NB4 (cell line): ENCODE data around the gene BCL2L1.

Experiments
- MYC ChIP-seq: IDR thresholded peaks from 2 replicates; pipeline ENCODE4 v1.6.1; 2011; ENCODE audit warnings: low read depth, low read length
- POLR2A ChIP-seq: IDR thresholded peaks from 2 replicates; pipeline ENCODE4 v1.6.1; 2011; ENCODE audit warnings: mild to moderate bottlenecking; ENCODE audit not compliant: insufficient read length; ENCODE audit errors: extremely low read depth
- TF ChIP-seq, protein P1 (sequence below): IDR thresholded peaks from one replicate; pipeline ENCODE4 v1.5.1; 2012; ENCODE audit warnings: low read depth, low read length
- TF ChIP-seq, protein P2 (sequence below): IDR thresholded peaks from 2 replicates; pipeline ENCODE4 v1.6.1; 2011; ENCODE audit warnings: low read depth, low read length

DNA sequence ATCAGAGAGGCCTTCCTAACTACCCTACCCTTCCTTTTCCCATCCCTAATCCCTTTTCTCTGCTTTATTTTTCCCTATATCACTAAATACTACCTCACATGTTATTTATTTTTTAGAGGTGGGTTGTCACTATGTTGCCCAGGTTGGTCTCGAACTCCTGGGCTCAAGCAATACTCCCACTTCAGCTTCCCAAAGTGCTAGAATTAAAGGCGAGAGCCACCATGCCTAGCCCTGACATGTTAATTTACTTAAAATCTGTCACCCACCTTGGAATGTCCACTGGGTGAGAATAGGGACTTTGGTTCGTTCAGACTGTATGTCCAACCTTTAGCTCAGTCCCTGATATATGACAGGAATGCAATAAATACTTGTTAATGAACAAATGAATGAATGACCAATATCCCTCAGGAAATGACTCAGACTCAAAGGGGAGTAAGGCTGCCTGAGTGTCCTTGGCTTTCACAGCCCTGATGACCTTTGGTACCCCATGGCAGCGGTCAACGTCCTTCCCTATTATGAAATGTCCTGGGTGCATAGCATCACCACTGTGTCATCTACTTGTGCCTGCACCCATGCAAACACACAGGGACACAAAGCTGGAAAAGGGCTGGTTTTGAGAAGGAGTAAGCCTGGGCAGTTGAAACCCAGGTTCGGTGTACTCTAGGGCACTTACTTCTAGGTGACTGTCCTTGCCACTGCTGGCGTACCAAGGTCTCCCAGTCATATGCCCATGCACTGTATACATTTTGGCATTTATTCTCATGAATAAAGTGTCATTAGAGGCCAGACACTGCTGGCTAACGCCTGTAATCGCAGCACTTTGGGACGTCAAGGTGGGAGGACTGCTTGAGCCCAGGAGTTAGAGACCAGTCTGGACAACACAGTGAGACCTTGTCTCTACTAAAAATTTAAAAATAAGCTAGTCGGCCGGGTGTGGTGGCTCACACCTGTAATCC, 26.5 kb downstream of the BCL2L1 start:
- TF ChIP-seq, protein P1, sequence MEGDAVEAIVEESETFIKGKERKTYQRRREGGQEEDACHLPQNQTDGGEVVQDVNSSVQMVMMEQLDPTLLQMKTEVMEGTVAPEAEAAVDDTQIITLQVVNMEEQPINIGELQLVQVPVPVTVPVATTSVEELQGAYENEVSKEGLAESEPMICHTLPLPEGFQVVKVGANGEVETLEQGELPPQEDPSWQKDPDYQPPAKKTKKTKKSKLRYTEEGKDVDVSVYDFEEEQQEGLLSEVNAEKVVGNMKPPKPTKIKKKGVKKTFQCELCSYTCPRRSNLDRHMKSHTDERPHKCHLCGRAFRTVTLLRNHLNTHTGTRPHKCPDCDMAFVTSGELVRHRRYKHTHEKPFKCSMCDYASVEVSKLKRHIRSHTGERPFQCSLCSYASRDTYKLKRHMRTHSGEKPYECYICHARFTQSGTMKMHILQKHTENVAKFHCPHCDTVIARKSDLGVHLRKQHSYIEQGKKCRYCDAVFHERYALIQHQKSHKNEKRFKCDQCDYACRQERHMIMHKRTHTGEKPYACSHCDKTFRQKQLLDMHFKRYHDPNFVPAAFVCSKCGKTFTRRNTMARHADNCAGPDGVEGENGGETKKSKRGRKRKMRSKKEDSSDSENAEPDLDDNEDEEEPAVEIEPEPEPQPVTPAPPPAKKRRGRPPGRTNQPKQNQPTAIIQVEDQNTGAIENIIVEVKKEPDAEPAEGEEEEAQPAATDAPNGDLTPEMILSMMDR = no peak
- no peak for TF ChIP-seq POLR2A
- TF ChIP-seq, protein P2, sequence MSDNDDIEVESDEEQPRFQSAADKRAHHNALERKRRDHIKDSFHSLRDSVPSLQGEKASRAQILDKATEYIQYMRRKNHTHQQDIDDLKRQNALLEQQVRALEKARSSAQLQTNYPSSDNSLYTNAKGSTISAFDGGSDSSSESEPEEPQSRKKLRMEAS = no peak
- TF ChIP-seq MYC = no peak
